Osteoblast (primary cell): ENCODE measurements around the gene OLFML3. TPM values are rescaled to one million over a fixed set of nuclear protein-coding genes. Genes with fewer than 3 reads are reported as not detected.

Experiments
- DNase-seq: peaks from one replicate; pipeline ENCODE4 v3.0.0; 2011; ENCODE audit warnings: low spot score, mixed read lengths; ENCODE audit not compliant: insufficient read length; ENCODE audit errors: missing footprints
- H2AFZ ChIP-seq: 2 replicates; pipeline ENCODE4 v1.6.0; 2011; ENCODE audit warnings: mild to moderate bottlenecking, low read length
- H3K27ac ChIP-seq: 2 replicates; pipeline ENCODE4 v1.5.1; 2011; ENCODE audit warnings: mild to moderate bottlenecking, low read depth, low read length, moderate library complexity
- H3K27me3 ChIP-seq: 2 replicates; pipeline ENCODE4 v1.6.0; 2012; ENCODE audit warnings: mild to moderate bottlenecking, control low read depth, inconsistent platforms, low read length, moderate library complexity; ENCODE audit not compliant: insufficient read depth
- H3K36me3 ChIP-seq: 2 replicates; pipeline ENCODE4 v1.5.1; 2011; ENCODE audit warnings: mild to moderate bottlenecking, low read length, control low read depth, moderate library complexity; ENCODE audit not compliant: insufficient read depth
- H3K4me1 ChIP-seq: 2 replicates; pipeline ENCODE4 v1.5.1; 2011; ENCODE audit warnings: mild to moderate bottlenecking, low read length, control low read depth, moderate library complexity; ENCODE audit not compliant: insufficient read depth
- H3K4me2 ChIP-seq: 2 replicates; pipeline ENCODE4 v1.6.0; 2011; ENCODE audit warnings: mild to moderate bottlenecking, low read length; ENCODE audit not compliant: insufficient read depth
- H3K4me3 ChIP-seq: fragments of 200-600 bp; sonication (generic); 3 replicates; pipeline ENCODE4 v1.5.1; 2012; ENCODE audit warnings: mild to moderate bottlenecking, low read length, inconsistent platforms; ENCODE audit not compliant: insufficient read depth
- H3K79me2 ChIP-seq: 2 replicates; pipeline ENCODE4 v1.6.0; 2012; ENCODE audit warnings: mild to moderate bottlenecking, low read length, control low read depth, inconsistent platforms; ENCODE audit not compliant: insufficient read depth
- H3K9me3 ChIP-seq: 2 replicates; pipeline ENCODE4 v1.5.1; 2011; ENCODE audit warnings: low read depth, low read length, control low read depth
- H4K20me1 ChIP-seq: 2 replicates; pipeline ENCODE4 v1.6.0; 2012; ENCODE audit warnings: mild to moderate bottlenecking, low read length, control low read depth; ENCODE audit not compliant: insufficient read depth
- CTCF ChIP-seq: IDR thresholded peaks from 2 replicates; pipeline ENCODE4 v1.5.1; 2011; ENCODE audit warnings: mild to moderate bottlenecking, low read depth, low read length, moderate library complexity; ENCODE audit errors: extremely low read depth
- total RNA-seq: library from RNA; depleted of rRNA; stranded (reverse); fragments of >200 nt; gene quantifications from 2 replicates; pipeline ENCODE4 v1.2.3, GENCODE V29; 2012

The OLFML3 gene
- total RNA-seq, 1 donor, result 359 TPM

DNA sequence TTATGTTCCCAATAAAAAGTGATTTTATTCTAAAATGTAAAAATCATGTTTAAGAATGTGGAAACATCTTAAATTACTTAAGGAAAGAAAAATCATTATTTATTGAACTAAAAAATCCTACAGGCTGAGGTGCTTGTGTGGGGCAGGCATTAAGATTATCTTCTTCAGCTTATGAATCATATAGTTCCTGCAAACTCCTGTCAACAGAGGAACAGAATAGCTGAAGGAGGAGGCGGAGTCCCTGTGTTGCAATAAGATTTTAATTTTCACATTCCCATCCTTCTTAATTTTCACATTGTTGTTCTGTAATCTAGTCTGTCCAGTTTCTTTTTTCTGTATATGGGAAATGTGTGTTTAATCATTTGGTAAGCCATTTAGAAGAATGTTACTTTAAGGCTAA is 20.6 kb upstream of the OLFML3 start:
- no peaks in the 10 kb centered on the region for H3K9me3 ChIP-seq
- H3K36me3 ChIP-seq, result peaks cover 39% of the 10 kb centered on the region
- no peak overlapping the region for H3K4me3 ChIP-seq
- no peaks in the 10 kb centered on the region for H3K27me3 ChIP-seq
- H3K4me1 ChIP-seq, result no peaks in the 10 kb centered on the region
- TF ChIP-seq CTCF, result no peak
- no peak overlapping the region for H3K4me2 ChIP-seq
- H2AFZ ChIP-seq, result no peak overlapping the region
- H3K27ac ChIP-seq, result no peak overlapping the region
- H3K79me2 ChIP-seq, result peaks cover 2% of the 10 kb centered on the region
- no peak for DNase-seq
- no peaks in the 10 kb centered on the region for H4K20me1 ChIP-seq

DNA sequence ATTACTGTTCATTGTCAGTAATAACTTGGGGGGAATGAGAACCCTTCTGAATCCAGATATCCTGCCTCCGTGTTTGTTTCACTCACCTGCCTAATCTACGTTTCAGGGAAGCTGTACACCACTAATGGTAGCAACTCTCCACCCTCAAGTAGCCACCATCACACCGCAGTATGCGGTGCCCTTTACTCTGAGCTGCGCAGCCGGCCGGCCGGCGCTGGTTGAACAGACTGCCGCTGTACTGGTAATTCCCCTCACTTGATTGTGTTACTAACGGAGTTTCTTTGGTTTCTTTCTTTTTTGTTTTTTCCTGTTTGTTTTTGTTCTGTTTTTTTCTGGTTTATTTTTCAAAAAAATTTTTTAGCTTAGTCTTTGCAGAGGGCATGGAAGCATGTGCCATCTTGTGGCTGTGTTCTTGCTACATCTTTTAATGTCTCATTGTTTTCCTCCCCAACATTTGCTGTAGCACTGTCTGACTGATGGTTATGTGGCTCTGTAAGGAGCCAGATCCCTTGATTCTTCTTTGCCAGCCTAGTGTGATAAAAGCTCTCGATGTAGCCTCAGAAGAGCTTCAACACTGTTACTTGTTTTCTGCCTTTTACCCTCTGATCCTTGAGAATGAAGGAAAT is 15.9 kb upstream of the OLFML3 start:
- no peak overlapping the region for H3K27ac ChIP-seq
- H3K79me2 ChIP-seq, result no peaks in the 10 kb centered on the region
- no peaks in the 10 kb centered on the region for H3K27me3 ChIP-seq
- no peaks in the 10 kb centered on the region for H3K9me3 ChIP-seq
- no peak for DNase-seq
- no peak overlapping the region for H3K4me2 ChIP-seq
- TF ChIP-seq CTCF, result peak; percentile 44
- H2AFZ ChIP-seq, result no peak overlapping the region
- no peaks in the 10 kb centered on the region for H4K20me1 ChIP-seq
- no peak overlapping the region for H3K4me3 ChIP-seq
- no peaks in the 10 kb centered on the region for H3K4me1 ChIP-seq
- peaks cover 43% of the 10 kb centered on the region for H3K36me3 ChIP-seq

- TF ChIP-seq CTCF, result no peak
- Histone ChIP-seq H3K4me3 (no peak overlapping the region), H3K4me1 (no peaks in the 10 kb centered on the region), H3K79me2 (no peaks in the 10 kb centered on the region), H2AFZ (no peak overlapping the region), H3K27me3 (no peaks in the 10 kb centered on the region), H3K27ac (no peak overlapping the region), H3K4me2 (no peak overlapping the region), H3K9me3 (no peaks in the 10 kb centered on the region), H3K36me3 (peaks cover 64% of the 10 kb centered on the region), H4K20me1 (no peaks in the 10 kb centered on the region)
- peak; percentile 84 for DNase-seq
These were observed 13.4 kb upstream of the OLFML3 start for GRCh38 chr1:113965703-113966412.

GRCh38 chr1:113972954-113973353 is 6.3 kb upstream of the OLFML3 start:
- Histone ChIP-seq H3K27ac (no peak overlapping the region), H3K27me3 (no peaks in the 10 kb centered on the region), H3K79me2 (no peaks in the 10 kb centered on the region), H3K4me3 (no peak overlapping the region), H3K9me3 (no peaks in the 10 kb centered on the region), H3K4me1 (peaks cover 22% of the 10 kb centered on the region), H4K20me1 (no peaks in the 10 kb centered on the region), H2AFZ (no peak overlapping the region), H3K36me3 (peaks cover 53% of the 10 kb centered on the region), H3K4me2 (no peak overlapping the region)
- DNase-seq, result no peak
- TF ChIP-seq CTCF, result no peak
